ENCODE measurements around the gene SRRD.
A peak's percentile ranks its signal among the peaks of the same experiment; 100 is the strongest.
"Not testable (repeated sequence)": the region's sequence is repeated elsewhere in the genome, so short reads cannot be mapped to it uniquely, and the experiment has no call there.

The SRRD gene

GRCh38 chr22:26524870-26525269 is 41.2 kb downstream of the SRRD start:
- DNase-seq, result no peak

DNA sequence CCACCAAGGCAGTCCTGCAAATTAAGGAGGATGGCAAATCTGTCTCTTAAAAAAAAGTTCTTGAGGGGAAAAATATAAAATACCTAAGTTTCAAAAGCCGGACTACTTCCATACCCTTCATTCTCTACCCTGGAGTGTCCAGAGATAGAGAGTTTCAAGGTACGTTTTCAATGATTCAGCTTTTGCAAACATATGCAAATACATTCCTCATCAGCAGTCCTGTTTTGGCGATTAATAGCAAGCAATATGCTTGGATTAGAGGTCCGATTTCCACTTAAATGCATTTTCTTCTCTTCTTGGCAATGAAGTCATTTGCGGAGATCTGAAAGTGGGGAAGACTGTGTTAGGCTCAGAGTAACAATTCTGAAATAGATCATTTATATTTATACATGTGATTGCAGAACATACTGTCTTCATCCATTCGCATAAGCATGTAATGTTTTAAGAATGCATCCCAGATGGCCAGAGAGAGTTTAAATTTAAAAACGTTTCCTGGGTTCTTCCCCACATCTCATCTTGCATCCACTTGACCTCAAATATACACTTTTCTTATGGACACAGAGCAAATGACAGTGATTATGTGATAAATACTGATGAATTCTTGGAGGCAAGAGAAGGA is 42.4 kb downstream of the SRRD start:
- no peak for DNase-seq

DNA sequence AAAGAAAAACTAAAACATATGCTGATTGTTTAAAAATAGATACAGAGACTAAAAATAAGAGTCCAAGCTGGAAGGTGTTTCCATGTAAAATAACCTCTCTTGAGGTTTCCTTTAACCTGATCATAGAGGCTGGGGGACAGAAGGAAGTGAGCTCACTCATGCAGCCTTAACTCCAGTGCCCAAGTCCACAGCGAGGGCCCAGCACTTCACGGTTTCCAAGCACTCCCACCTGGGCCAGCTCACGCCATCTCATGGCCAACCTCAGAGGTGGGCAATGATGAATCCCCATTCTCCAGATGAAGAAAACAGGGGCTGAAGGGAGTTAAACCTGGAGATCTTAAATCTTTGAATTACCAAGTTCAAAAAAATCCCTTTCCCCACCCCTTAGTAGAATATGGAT is 43.5 kb downstream of the SRRD start:
- DNase-seq, result no peak

DNA sequence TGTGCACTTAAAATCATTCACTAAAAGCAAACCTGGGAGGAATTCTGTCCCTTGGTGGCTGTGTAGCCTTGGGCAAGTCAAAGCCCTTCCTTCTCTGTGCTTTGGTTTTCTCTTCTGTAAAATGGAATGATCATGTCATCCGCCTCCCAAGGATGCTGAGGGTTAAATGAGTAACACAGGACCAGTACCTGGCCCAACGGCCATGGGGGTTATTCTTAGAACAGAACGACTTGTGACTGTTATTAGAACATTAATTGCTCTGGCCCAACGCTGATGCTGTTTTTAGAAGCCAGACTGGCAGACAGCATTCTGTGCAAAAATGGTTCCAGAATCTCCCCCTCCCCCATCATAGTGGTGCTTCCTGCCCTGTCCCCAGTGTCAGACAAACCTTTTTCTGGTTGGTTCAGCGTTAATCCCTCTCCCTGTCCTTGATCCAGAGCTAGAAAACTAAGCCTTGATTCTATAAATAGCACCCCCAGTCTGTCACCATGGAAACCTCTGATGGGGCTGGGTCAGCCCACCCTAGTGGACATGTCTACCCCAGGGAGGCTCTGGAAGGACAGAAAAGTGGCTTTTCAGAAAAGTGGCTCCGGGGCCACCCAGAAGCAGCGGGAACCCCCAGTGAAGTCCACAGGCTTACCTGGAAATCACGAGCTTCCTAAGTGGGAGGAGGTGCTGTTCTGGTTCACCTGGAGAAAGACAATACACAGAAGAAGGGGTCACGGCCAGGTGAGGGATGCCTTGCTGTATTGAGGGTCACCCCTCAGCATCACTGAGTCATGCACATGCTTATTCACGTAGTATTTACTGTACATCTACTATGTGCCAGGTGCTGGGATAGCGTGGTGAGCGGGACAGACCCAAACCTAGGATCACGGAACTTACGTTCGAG is 44.1 kb downstream of the SRRD start:
- DNase-seq, result no peak

DNA sequence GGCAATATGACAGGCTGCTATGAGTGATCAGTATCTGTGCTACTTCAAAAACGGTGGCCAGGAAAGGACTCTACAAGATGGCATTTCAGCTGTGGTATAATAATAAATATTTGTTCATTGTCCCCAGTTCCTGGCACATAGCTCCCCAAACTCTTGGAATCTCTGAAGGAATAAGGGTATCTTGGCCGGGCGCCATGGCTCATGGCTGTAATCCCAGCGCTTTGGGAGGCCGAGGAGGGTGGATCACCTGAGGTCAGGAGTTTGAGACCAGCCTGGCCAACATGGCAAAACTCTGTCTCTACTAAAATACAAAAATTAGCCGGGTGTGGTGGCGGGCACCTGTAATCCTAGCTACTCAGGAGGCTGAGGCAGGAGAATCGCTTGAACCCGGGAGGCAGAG is 44.8 kb downstream of the SRRD start:
- DNase-seq, result not testable (repeated sequence)

- peak; percentile 66 to 78 for DNase-seq
Measured at GRCh38 chr22:26529345-26529744, 45.7 kb downstream of the SRRD start.

GRCh38 chr22:26534171-26534855 is 50.6 kb downstream of the SRRD start:
- DNase-seq, result no peak

GRCh38 chr22:26534874-26535602 is 51.4 kb downstream of the SRRD start:
- DNase-seq, result peak; percentile 20 to 22

- DNase-seq, result no peak
Measured at GRCh38 chr22:26535603-26535908, 51.9 kb downstream of the SRRD start.

GRCh38 chr22:26536056-26536761 is 52.5 kb downstream of the SRRD start:
- no peak for DNase-seq

GRCh38 chr22:26536762-26537134 is 53.1 kb downstream of the SRRD start:
- no peak for DNase-seq

DNA sequence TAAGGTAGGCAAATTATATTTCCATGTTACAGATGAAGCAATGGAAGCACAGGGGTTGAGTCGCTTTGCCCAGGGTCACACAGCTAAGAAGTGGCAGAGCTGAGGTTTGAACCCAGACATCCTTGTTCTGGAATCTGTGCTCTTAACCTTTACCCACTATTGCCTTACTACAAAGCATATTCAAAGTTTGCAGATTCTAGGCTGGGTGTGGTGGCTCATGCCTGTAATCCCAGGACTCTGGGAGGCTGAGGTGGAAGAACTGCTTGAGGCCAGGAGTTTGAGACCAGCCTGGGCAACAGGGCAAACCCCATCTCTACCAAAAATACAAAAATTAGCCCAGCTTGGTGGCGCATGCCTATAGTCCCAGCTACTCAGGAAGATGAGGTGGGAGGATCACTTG is 56.4 kb downstream of the SRRD start:
- no peak for DNase-seq

- no peak for DNase-seq
Measured at GRCh38 chr22:26541167-26541819, 57.6 kb downstream of the SRRD start.

GRCh38 chr22:26542831-26543230 is 59.2 kb downstream of the SRRD start:
- peak; percentile 80 to 85 for DNase-seq
